ENCODE results near the gene RAD51. TPM values are rescaled to one million over a fixed set of nuclear protein-coding genes. Genes with fewer than 3 reads are reported as not detected.

RAD51 gene
- total RNA-seq, 4 donors from 2014 or later: 0.64 to 2.2 (median 1.1) TPM

DNA sequence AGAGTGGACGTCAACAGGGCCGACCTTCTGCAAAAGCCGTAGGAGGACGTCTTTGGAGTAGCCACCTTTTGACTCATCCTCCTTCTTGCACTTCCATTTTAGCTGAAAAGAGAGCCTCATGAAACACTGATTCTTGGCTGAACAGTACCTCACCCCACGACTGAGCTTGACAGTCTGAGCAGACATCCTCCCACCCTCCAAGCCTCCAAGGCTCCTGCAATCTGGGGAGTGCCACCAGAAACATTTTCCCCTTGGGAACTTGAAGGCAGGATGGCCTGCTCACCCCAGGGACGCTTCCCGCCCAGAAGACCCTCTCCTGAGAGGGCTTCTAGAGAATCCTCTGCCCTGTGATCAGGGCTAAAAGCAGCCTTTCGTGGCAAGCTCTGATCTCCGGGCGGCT, 80.0 kb downstream of the RAD51 start:
- H3K4me3 ChIP-seq: no peak overlapping the region
- peaks cover 66% of the 10 kb centered on the region for H3K36me3 ChIP-seq
- WGBS: 91% methylated on average over 10 of the region's 10 CpGs
- H3K4me1 ChIP-seq: peaks cover 44% of the 10 kb centered on the region
- H3K27me3 ChIP-seq: no peaks in the 10 kb centered on the region
- no peak for DNase-seq (ENCODE audit: low spot score in 2 of 2)
- no peaks in the 10 kb centered on the region for H3K9me3 ChIP-seq
- no peak for TF ChIP-seq POLR2A (IDR thresholded peaks at IDR 0.05)
- TF ChIP-seq, protein P1, sequence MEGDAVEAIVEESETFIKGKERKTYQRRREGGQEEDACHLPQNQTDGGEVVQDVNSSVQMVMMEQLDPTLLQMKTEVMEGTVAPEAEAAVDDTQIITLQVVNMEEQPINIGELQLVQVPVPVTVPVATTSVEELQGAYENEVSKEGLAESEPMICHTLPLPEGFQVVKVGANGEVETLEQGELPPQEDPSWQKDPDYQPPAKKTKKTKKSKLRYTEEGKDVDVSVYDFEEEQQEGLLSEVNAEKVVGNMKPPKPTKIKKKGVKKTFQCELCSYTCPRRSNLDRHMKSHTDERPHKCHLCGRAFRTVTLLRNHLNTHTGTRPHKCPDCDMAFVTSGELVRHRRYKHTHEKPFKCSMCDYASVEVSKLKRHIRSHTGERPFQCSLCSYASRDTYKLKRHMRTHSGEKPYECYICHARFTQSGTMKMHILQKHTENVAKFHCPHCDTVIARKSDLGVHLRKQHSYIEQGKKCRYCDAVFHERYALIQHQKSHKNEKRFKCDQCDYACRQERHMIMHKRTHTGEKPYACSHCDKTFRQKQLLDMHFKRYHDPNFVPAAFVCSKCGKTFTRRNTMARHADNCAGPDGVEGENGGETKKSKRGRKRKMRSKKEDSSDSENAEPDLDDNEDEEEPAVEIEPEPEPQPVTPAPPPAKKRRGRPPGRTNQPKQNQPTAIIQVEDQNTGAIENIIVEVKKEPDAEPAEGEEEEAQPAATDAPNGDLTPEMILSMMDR (IDR thresholded peaks at IDR 0.05): no peak
- no peak for TF ChIP-seq POLR2AphosphoS5 (IDR thresholded peaks at IDR 0.05)
- TF ChIP-seq EP300 (IDR thresholded peaks at IDR 0.05): no peak
- no peak overlapping the region for H3K27ac ChIP-seq

DNA sequence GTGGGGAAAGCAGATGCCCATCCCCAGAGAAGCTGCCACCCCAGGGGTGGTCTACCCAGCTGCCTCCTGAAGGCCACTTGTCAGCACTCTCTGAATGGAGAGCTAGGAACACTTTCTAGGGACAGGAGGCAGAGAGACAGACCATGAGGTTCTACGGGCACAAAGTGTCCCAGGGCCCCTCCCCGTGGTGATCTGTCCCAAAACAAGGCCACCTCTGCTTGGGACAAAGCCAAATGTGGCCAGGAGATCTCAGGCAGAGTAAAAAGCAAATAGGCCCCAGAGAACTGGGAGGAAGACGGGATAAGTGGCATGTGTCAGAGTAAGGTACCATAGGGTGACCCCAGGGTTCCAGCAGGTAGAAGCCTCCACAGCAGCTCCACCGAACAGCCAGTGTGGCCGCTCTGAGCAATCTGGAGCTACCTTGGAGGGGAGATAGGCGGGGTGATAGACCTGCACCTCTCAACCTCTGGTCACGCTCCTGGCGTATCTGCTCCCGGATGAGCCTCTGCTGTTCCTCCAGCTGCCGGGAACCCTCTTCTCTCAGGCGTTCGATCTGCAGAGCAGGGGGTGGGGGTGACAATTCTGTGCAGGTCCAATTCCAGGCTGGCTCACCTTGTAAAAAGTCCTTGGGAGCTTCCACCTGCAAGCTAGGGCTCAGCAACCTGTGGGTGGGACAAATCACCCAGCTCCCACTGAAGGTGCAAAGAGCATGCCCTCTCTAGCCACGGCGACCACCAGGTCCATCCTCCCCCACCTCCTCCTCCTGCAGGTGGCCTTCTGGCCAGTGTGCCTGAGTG, 81.0 kb downstream of the RAD51 start:
- H3K27ac ChIP-seq: peak overlapping the region; percentile 42
- no peak overlapping the region for H3K4me3 ChIP-seq
- 80% methylated on average over 10 of the region's 14 CpGs for WGBS
- no peaks in the 10 kb centered on the region for H3K27me3 ChIP-seq
- TF ChIP-seq POLR2AphosphoS5 (IDR thresholded peaks at IDR 0.05) (no peak), EP300 (IDR thresholded peaks at IDR 0.05) (no peak), POLR2A (IDR thresholded peaks at IDR 0.05) (no peak)
- TF ChIP-seq, protein P1 (IDR thresholded peaks at IDR 0.05): no peak
- no peaks in the 10 kb centered on the region for H3K9me3 ChIP-seq
- peaks cover 66% of the 10 kb centered on the region for H3K36me3 ChIP-seq
- H3K4me1 ChIP-seq: peaks cover 34% of the 10 kb centered on the region
- no peak for DNase-seq (ENCODE audit: low spot score in 2 of 2)

DNA sequence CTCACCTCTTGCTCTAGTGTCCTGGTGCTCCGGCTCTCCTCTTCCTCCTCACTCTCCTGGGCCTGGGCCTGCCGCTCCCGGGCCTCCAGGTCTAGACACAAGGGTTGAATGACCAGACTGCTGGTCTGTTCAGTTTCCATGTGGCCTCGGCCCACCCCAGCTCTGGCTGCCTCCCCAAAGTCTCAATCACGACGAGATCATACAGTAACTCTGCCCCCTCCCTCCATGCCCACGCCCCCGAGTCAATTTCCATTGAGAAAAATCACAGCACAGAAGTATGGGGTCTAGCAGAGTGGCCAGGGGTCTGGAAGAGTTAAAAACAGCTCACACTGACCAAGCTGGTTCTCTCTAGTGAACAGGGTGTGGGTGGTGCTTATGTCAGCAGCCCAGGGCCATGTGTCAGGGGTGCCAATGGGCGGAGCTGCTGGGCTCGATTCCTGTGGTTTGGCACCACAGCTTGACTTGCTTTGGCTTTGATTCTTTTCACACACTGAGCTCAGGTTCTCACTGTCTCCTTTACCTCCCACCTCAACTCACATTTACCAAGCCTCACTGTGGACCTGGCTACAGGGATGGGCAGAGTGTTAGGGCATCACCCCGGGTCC, 81.7 kb downstream of the RAD51 start:
- H3K4me1 ChIP-seq: peaks cover 29% of the 10 kb centered on the region
- H3K36me3 ChIP-seq: peaks cover 66% of the 10 kb centered on the region
- WGBS: 40% methylated on average over 11 of the region's 11 CpGs
- no peak for DNase-seq (ENCODE audit: low spot score in 2 of 2)
- no peaks in the 10 kb centered on the region for H3K9me3 ChIP-seq
- peak in 1 of 3 donors; percentile 41 for TF ChIP-seq POLR2AphosphoS5 (IDR thresholded peaks at IDR 0.05)
- TF ChIP-seq, protein P1 (IDR thresholded peaks at IDR 0.05): no peak
- no peaks in the 10 kb centered on the region for H3K27me3 ChIP-seq
- peak overlapping the region; percentile 42 for H3K27ac ChIP-seq
- no peak overlapping the region for H3K4me3 ChIP-seq

Other genes starting within 250 kb of the RAD51 start
- gene CHST14, start 224.2 kb upstream of the RAD51 start, total RNA-seq: 10 to 100 TPM in 1 of 4 donors, 1 to 10 TPM in 3; 6.9 to 13.6 (median 8.3) TPM
- 10 to 100 TPM; 13.4 to 27.6 (median 19.6) TPM for gene CCDC32, start 130.1 kb upstream of the RAD51 start, total RNA-seq
- gene RPUSD2, start 125.9 kb upstream of the RAD51 start, total RNA-seq: 10 to 100 TPM in 3 of 4 donors, 1 to 10 TPM in 1; 8.1 to 14.0 (median 12.1) TPM
- 1 to 10 TPM; 2.5 to 4.9 (median 3.1) TPM for gene KNL1, start 100.9 kb upstream of the RAD51 start, total RNA-seq
- gene RMDN3, start 60.1 kb downstream of the RAD51 start, total RNA-seq: 10 to 100 TPM; 25.4 to 44.8 (median 35.6) TPM
- 10 to 100 TPM; 39.4 to 70.3 (median 56.2) TPM for gene GCHFR, start 68.9 kb downstream of the RAD51 start, total RNA-seq
- 10 to 100 TPM in 3 of 4 donors, 1 to 10 TPM in 1; 6.8 to 25.2 (median 19.6) TPM for gene C15orf62, start 74.8 kb downstream of the RAD51 start, total RNA-seq
- 10 to 100 TPM; 33.3 to 57.1 (median 37.9) TPM for gene ZFYVE19, start 111.9 kb downstream of the RAD51 start, total RNA-seq
- 10 to 100 TPM; 20.4 to 40.2 (median 30.3) TPM for gene DNAJC17, start 112.3 kb downstream of the RAD51 start, total RNA-seq
- gene PPP1R14D, start 133.5 kb downstream of the RAD51 start, total RNA-seq: not detected
- 100 to 1,000 TPM; 303 to 430 (median 372) TPM for gene SPINT1, start 148.9 kb downstream of the RAD51 start, total RNA-seq
- gene RHOV, start 179.1 kb downstream of the RAD51 start, total RNA-seq: 10 to 100 TPM; 46.9 to 96.3 (median 79.7) TPM
- 10 to 100 TPM; 15.0 to 24.9 (median 19.7) TPM for gene VPS18, start 199.3 kb downstream of the RAD51 start, total RNA-seq
- gene DLL4, start 234.2 kb downstream of the RAD51 start, total RNA-seq: 1 to 10 TPM in 3 of 4 donors, under 1 TPM in 1; 0.47 to 5.3 (median 2.6) TPM